OCI-LY1 (cell line): ENCODE results near the gene GRIP1.
A peak's percentile ranks its signal among the peaks of the same experiment; 100 is the strongest.

Experiments
- H2AFZ ChIP-seq: fragments of 200-600 bp; sonication (generic), shearing (Covaris generic); 2 replicates; pipeline ENCODE4 v1.6.0; 2014; ENCODE audit warnings: antibody characterized with exemption, mild to moderate bottlenecking, low read length
- H3F3A ChIP-seq: fragments of 200-600 bp; sonication (generic), shearing (Covaris generic); 2 replicates; pipeline ENCODE4 v1.6.0; 2014; ENCODE audit warnings: mild to moderate bottlenecking, antibody characterized with exemption, low read length, moderate library complexity; ENCODE audit not compliant: insufficient read depth
- H3K27ac ChIP-seq: fragments of 200-600 bp; sonication (generic); 2 replicates; pipeline ENCODE4 v1.5.1; 2014; ENCODE audit warnings: low read length, mixed run types, mild to moderate bottlenecking, low read depth; ENCODE audit not compliant: poor library complexity, severe bottlenecking
- H3K27me3 ChIP-seq: fragments of 200-600 bp; sonication (generic); 2 replicates; pipeline ENCODE4 v1.6.0; 2014; ENCODE audit warnings: antibody characterized with exemption, mild to moderate bottlenecking, low read length, moderate library complexity; ENCODE audit not compliant: insufficient read depth
- H3K36me3 ChIP-seq: fragments of 200-600 bp; sonication (generic); 2 replicates; pipeline ENCODE4 v1.6.1; 2014; ENCODE audit warnings: mild to moderate bottlenecking, antibody characterized with exemption, low read length, moderate library complexity, mixed read lengths; ENCODE audit not compliant: insufficient read depth
- H3K4me1 ChIP-seq: fragments of 200-600 bp; sonication (generic); 2 replicates; pipeline ENCODE4 v1.5.1; 2014; ENCODE audit warnings: mild to moderate bottlenecking, low read length, moderate library complexity; ENCODE audit not compliant: insufficient read depth, severe bottlenecking
- H3K4me2 ChIP-seq: fragments of 200-600 bp; sonication (generic), shearing (Covaris generic); 2 replicates; pipeline ENCODE4 v1.6.1; 2014; ENCODE audit warnings: low read length
- H3K4me3 ChIP-seq: fragments of 200-600 bp; sonication (generic); 2 replicates; pipeline ENCODE4 v1.5.1; 2014; ENCODE audit warnings: low read length, low read depth, mild to moderate bottlenecking, mixed read lengths; ENCODE audit not compliant: poor library complexity, severe bottlenecking
- H3K79me2 ChIP-seq: fragments of 200-600 bp; shearing (Covaris generic); 2 replicates; pipeline ENCODE4 v1.6.1; 2016; ENCODE audit warnings: mixed run types, low read length, mixed read lengths; ENCODE audit not compliant: insufficient read depth
- H3K9ac ChIP-seq: fragments of 200-600 bp; sonication (generic), shearing (Covaris generic); 2 replicates; pipeline ENCODE4 v1.6.1; 2014; ENCODE audit warnings: mild to moderate bottlenecking, low read length, mixed read lengths
- H3K9me2 ChIP-seq: fragments of 200-600 bp; sonication (generic), shearing (Covaris generic); 2 replicates; pipeline ENCODE4 v1.6.1; 2014; ENCODE audit warnings: low read depth, mild to moderate bottlenecking, low read length, mixed read lengths
- H3K9me3 ChIP-seq: fragments of 200-600 bp; shearing (Covaris generic); 2 replicates; pipeline ENCODE4 v1.6.1; 2014; ENCODE audit warnings: low read length, mixed read lengths
- H4K20me1 ChIP-seq: fragments of 200-600 bp; sonication (generic), shearing (Covaris generic); 2 replicates; pipeline ENCODE4 v1.6.0; 2016; ENCODE audit warnings: mild to moderate bottlenecking, low read length; ENCODE audit not compliant: insufficient read depth
- EZH2 ChIP-seq: fragments of 200-600 bp; sonication (generic), shearing (Covaris generic); IDR thresholded peaks from 2 replicates; pipeline ENCODE4 v1.8.0; 2017; ENCODE audit warnings: borderline replicate concordance, mixed run types, mild to moderate bottlenecking, antibody characterized with exemption, low read length, moderate library complexity, mixed read lengths
- TF ChIP-seq, protein P1 (sequence below): fragments of 200-600 bp; sonication (generic), shearing (Covaris generic); IDR thresholded peaks from 2 replicates; pipeline ENCODE4 v1.5.1; 2017; ENCODE audit warnings: mild to moderate bottlenecking, antibody characterized with exemption, low read length, moderate library complexity, mixed read lengths

GRIP1 gene

DNA sequence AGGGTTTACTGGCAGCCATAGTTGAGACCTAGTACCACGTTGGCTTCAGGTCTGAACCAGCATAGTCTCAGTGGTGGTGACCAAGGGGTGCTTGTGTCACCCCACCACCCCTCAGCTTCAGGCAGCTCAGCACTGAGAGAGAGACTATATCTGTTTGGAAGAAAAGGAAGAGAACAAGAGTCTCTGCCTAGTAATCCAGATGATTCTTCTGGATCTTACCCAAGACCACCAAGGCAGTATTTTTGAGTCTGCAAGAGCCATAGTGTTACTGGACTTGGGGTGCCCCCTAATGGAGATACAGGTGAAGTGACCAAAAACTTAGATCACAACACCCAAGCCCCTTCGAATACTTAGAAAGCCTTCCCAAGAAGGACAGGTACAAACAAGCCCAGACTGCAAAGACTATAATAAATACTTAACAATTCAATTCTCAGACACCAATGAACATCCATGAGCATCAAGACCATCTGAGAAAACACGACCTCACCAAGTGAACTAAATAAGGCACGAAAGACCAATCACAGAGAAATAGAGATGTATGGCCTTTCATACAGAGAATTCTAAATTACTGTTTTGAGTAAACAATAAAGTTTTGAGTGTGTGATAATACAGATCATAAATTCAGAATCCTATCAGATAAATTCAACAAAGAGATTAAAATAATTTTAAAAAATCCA, 269.5 kb downstream of the GRIP1 start:
- Histone ChIP-seq H3K36me3 (no peaks in the 10 kb centered on the region), H3F3A (no peaks in the 10 kb centered on the region), H3K9me2 (no peaks in the 10 kb centered on the region), H4K20me1 (no peaks in the 10 kb centered on the region), H3K27ac (no peak overlapping the region), H3K79me2 (no peaks in the 10 kb centered on the region), H3K9me3 (no peaks in the 10 kb centered on the region), H3K4me3 (no peak overlapping the region), H3K9ac (no peak overlapping the region), H3K27me3 (no peaks in the 10 kb centered on the region), H3K4me2 (no peak overlapping the region), H2AFZ (no peak overlapping the region), H3K4me1 (no peaks in the 10 kb centered on the region)
- no peak for TF ChIP-seq EZH2
- TF ChIP-seq, protein P1, sequence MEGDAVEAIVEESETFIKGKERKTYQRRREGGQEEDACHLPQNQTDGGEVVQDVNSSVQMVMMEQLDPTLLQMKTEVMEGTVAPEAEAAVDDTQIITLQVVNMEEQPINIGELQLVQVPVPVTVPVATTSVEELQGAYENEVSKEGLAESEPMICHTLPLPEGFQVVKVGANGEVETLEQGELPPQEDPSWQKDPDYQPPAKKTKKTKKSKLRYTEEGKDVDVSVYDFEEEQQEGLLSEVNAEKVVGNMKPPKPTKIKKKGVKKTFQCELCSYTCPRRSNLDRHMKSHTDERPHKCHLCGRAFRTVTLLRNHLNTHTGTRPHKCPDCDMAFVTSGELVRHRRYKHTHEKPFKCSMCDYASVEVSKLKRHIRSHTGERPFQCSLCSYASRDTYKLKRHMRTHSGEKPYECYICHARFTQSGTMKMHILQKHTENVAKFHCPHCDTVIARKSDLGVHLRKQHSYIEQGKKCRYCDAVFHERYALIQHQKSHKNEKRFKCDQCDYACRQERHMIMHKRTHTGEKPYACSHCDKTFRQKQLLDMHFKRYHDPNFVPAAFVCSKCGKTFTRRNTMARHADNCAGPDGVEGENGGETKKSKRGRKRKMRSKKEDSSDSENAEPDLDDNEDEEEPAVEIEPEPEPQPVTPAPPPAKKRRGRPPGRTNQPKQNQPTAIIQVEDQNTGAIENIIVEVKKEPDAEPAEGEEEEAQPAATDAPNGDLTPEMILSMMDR: peak; percentile 85

- Histone ChIP-seq H3K36me3 (no peaks in the 10 kb centered on the region), H3F3A (no peaks in the 10 kb centered on the region), H3K4me1 (peaks cover 6% of the 10 kb centered on the region), H2AFZ (no peak overlapping the region), H4K20me1 (no peaks in the 10 kb centered on the region), H3K9ac (no peak overlapping the region), H3K27ac (no peak overlapping the region), H3K79me2 (no peaks in the 10 kb centered on the region), H3K9me3 (no peaks in the 10 kb centered on the region), H3K9me2 (no peaks in the 10 kb centered on the region), H3K4me3 (no peak overlapping the region), H3K4me2 (no peak overlapping the region), H3K27me3 (no peaks in the 10 kb centered on the region)
- TF ChIP-seq, protein P1: no peak
- TF ChIP-seq EZH2: no peak
Measured at GRCh38 chr12:66405395-66405794, 273.5 kb downstream of the GRIP1 start.

GRCh38 chr12:66403746-66404145, 275.1 kb downstream of the GRIP1 start:
- H3F3A ChIP-seq: no peaks in the 10 kb centered on the region
- no peak overlapping the region for H3K4me2 ChIP-seq
- H3K36me3 ChIP-seq: no peaks in the 10 kb centered on the region
- H3K27me3 ChIP-seq: no peaks in the 10 kb centered on the region
- H3K4me1 ChIP-seq: peaks cover 6% of the 10 kb centered on the region
- no peaks in the 10 kb centered on the region for H3K9me3 ChIP-seq
- no peaks in the 10 kb centered on the region for H3K9me2 ChIP-seq
- TF ChIP-seq EZH2: no peak
- TF ChIP-seq, protein P1: no peak
- H3K27ac ChIP-seq: no peak overlapping the region
- no peak overlapping the region for H2AFZ ChIP-seq
- no peaks in the 10 kb centered on the region for H3K79me2 ChIP-seq
- no peak overlapping the region for H3K4me3 ChIP-seq
- no peak overlapping the region for H3K9ac ChIP-seq
- no peaks in the 10 kb centered on the region for H4K20me1 ChIP-seq
